ENCODE results near the gene EP300.

GRCh38 chr22:41222846-41223507 lies 130.6 kb downstream of the EP300 start:
- TF ChIP-seq CTCF (IDR thresholded peaks at IDR 0.05; ENCODE audit: borderline replicate concordance, extremely low read depth, low read length, poor library complexity, severe bottlenecking) (no peak), EZH2 (IDR thresholded peaks at IDR 0.05; ENCODE audit: borderline replicate concordance, low read depth, low read length, severe bottlenecking) (no peak)

Data from DND-41 (cell line).